H1 (cell line): ENCODE results near the gene CTAGE15. TPM values are rescaled to one million over a fixed set of nuclear protein-coding genes. Genes with fewer than 3 reads are reported as not detected.
"Not testable (repeated sequence)": the region's sequence is repeated elsewhere in the genome, so short reads cannot be mapped to it uniquely, and the experiment has no call there.

Experiments used
- CTCF ChIA-PET: fragments of 300-600 bp; sonication (Branson Sonifier 250); formaldehyde crosslinking; loops from one replicate; lab custom pipeline; 2021; ENCODE audit not compliant: partially characterized antibody; lab: Charles Lee
- POLR2A ChIA-PET: fragments of 300-600 bp; sonication (Branson Sonifier 250); formaldehyde crosslinking; loops from one replicate; lab custom pipeline; 2021; ENCODE audit warnings: inconsistent platforms; ENCODE audit not compliant: partially characterized antibody; lab: Charles Lee
- DNase-seq, 2 experiments: peaks; one replicate each; pipeline versions ENCODE4 v3.0.0 to v3.0.0-alpha.2; 2010 to 2022; ENCODE audit warnings: low spot score in 2 of 2, low read depth in 1 of 2, mixed read lengths in 1 of 2
- FAIRE-seq: peaks from 2 replicates; lab custom pipeline; 2011; peaks lifted over from hg19 to GRCh38; lab: Jason Lieb, UNC
- H2AFZ ChIP-seq: 2 replicates; pipeline ENCODE4 v1.8.1; 2012; ENCODE audit warnings: low read length, inconsistent platforms
- H2AK5ac ChIP-seq: 2 replicates; pipeline ENCODE4 v1.6.1; 2013; ENCODE audit warnings: low read depth, low read length
- H2BK120ac ChIP-seq: replicated peaks from 2 replicates; pipeline ENCODE3; 2013; ENCODE audit warnings: low read depth, low read length, inconsistent platforms
- H2BK12ac ChIP-seq: 2 replicates; pipeline ENCODE4 v1.6.1; 2013; ENCODE audit warnings: low read depth, low read length
- H2BK15ac ChIP-seq: 2 replicates; pipeline ENCODE4 v1.6.1; 2013; ENCODE audit warnings: low read length
- H2BK20ac ChIP-seq: 2 replicates; pipeline ENCODE4 v1.6.1; 2013; ENCODE audit warnings: low read length
- H2BK5ac ChIP-seq: 2 replicates; pipeline ENCODE4 v1.6.1; 2013; ENCODE audit warnings: low read depth, low read length
- H3K14ac ChIP-seq: 2 replicates; pipeline ENCODE4 v1.6.1; 2013; ENCODE audit warnings: inconsistent platforms; ENCODE audit not compliant: insufficient read length
- H3K18ac ChIP-seq: 2 replicates; pipeline ENCODE4 v1.6.1; 2013; ENCODE audit warnings: low read length; ENCODE audit errors: extremely low read depth
- H3K23ac ChIP-seq: 2 replicates; pipeline ENCODE4 v1.6.1; 2013; ENCODE audit warnings: inconsistent platforms; ENCODE audit not compliant: insufficient read length
- H3K23me2 ChIP-seq: 2 replicates; pipeline ENCODE4 v1.6.1; 2013; ENCODE audit warnings: low read depth, low read length
- H3K27ac ChIP-seq: 2 replicates; pipeline ENCODE4 v1.6.1; 2011; ENCODE audit warnings: low read depth, low read length, inconsistent platforms
- H3K27me3 ChIP-seq, 4 experiments: replicated peaks in 1 of 4; 1 replicate in 1 of 4; 2 replicates in 3 of 4; pipeline versions ENCODE4 v1.6.1 to v1.8.1; 2011 to 2013; ENCODE audit warnings: low read length in 3 of 4, mild to moderate bottlenecking in 3 of 4, inconsistent platforms in 2 of 4, mixed read lengths in 2 of 4, moderate library complexity in 1 of 4; ENCODE audit not compliant: control insufficient read depth in 3 of 4, insufficient read depth in 3 of 4; ENCODE audit errors: extremely low read depth in 1 of 4
- H3K36me3 ChIP-seq, 4 experiments: 2 replicates each; pipeline versions ENCODE4 v1.6.1 to v1.8.1; 2011 to 2013; ENCODE audit warnings: mild to moderate bottlenecking in 4 of 4, low read length in 3 of 4, moderate library complexity in 2 of 4, control low read depth in 1 of 4, inconsistent platforms in 1 of 4; ENCODE audit not compliant: insufficient read depth in 4 of 4, control insufficient read depth in 2 of 4
- H3K4ac ChIP-seq: replicated peaks from 2 replicates; pipeline ENCODE3; 2013; ENCODE audit warnings: low read length, low read depth, mixed read lengths, inconsistent platforms; ENCODE audit not compliant: insufficient read length
- H3K4me1 ChIP-seq, 4 experiments: replicated peaks in 1 of 4; 1 replicate in 1 of 4; 2 replicates in 3 of 4; pipeline versions ENCODE4 v1.6.1 to v1.8.1; 2011 to 2013; ENCODE audit warnings: low read length in 3 of 4, inconsistent platforms in 2 of 4, mixed read lengths in 1 of 4; ENCODE audit not compliant: insufficient read depth in 4 of 4, control insufficient read depth in 3 of 4
- H3K4me2 ChIP-seq, 2 experiments: 2 replicates each; pipeline versions ENCODE4 v1.6.1 to v1.8.1; 2011 to 2013; ENCODE audit warnings: low read depth in 2 of 2, low read length in 2 of 2, control low read depth in 1 of 2, inconsistent platforms in 1 of 2, mild to moderate bottlenecking in 1 of 2; ENCODE audit not compliant: insufficient read depth in 1 of 2
- H3K4me3 ChIP-seq, 4 experiments: fragments of 200-600, 300-600 bp in 1 of 4; sonication (generic), shearing (Covaris generic), sonication (Bioruptor Twin) in 1 of 4; 2 replicates each; pipeline versions ENCODE4 v1.5.1 to v1.8.1; 2011 to 2016; ENCODE audit warnings: low read length in 4 of 4, low read depth in 3 of 4, control low read depth in 2 of 4, inconsistent platforms in 2 of 4, mild to moderate bottlenecking in 2 of 4, mixed read lengths in 1 of 4, moderate library complexity in 1 of 4; ENCODE audit not compliant: insufficient read depth in 2 of 4; ENCODE audit errors: extremely low read depth in 1 of 4
- H3K56ac ChIP-seq: replicated peaks from 2 replicates; pipeline ENCODE3; 2013; ENCODE audit warnings: low read depth, mild to moderate bottlenecking, mixed read lengths, low read length, inconsistent platforms; ENCODE audit not compliant: insufficient read length
- H3K79me1 ChIP-seq: 2 replicates; pipeline ENCODE4 v1.6.1; 2013; ENCODE audit warnings: low read depth, low read length, control low read depth
- H3K79me2 ChIP-seq, 2 experiments: 2 replicates each; pipeline versions ENCODE4 v1.6.1 to v1.8.1; 2012 to 2013; ENCODE audit warnings: low read length in 2 of 2, mild to moderate bottlenecking in 2 of 2, inconsistent platforms in 1 of 2; ENCODE audit not compliant: insufficient read depth in 2 of 2, control insufficient read depth in 1 of 2
- H3K9ac ChIP-seq, 4 experiments: replicated peaks in 1 of 4; 1 replicate in 1 of 4; 2 replicates in 3 of 4; pipeline versions ENCODE4 v1.6.1 to v1.8.1; 2011 to 2013; ENCODE audit warnings: low read depth in 3 of 4, low read length in 3 of 4, control low read depth in 2 of 4, mild to moderate bottlenecking in 2 of 4, moderate library complexity in 2 of 4, inconsistent platforms in 1 of 4; ENCODE audit errors: extremely low read depth in 1 of 4
- H3K9me3 ChIP-seq, 2 experiments: 2 replicates each; pipeline versions ENCODE4 v1.6.1 to v1.8.1; 2012 to 2013; ENCODE audit warnings: mild to moderate bottlenecking in 2 of 2, moderate library complexity in 2 of 2, control low read depth in 1 of 2, inconsistent platforms in 1 of 2, low read depth in 1 of 2, low read length in 1 of 2, mixed read lengths in 1 of 2; ENCODE audit not compliant: insufficient read depth in 2 of 2
- H4K20me1 ChIP-seq, 2 experiments: replicated peaks in 1 of 2; 2 replicates each; pipeline versions ENCODE3 to v1.8.1; 2011 to 2013; ENCODE audit warnings: inconsistent platforms in 2 of 2, low read length in 2 of 2, mild to moderate bottlenecking in 1 of 2; ENCODE audit not compliant: insufficient read depth in 2 of 2, control insufficient read depth in 1 of 2
- H4K5ac ChIP-seq: 2 replicates; pipeline ENCODE4 v1.6.1; 2013; ENCODE audit warnings: low read length, low read depth, mixed read lengths, inconsistent platforms; ENCODE audit not compliant: insufficient read length
- H4K8ac ChIP-seq: 2 replicates; pipeline ENCODE4 v1.8.0; 2013; ENCODE audit warnings: mild to moderate bottlenecking, moderate library complexity, low read length, inconsistent platforms; ENCODE audit not compliant: insufficient read depth; ENCODE audit errors: extremely low read depth
- H4K91ac ChIP-seq: replicated peaks from 2 replicates; pipeline ENCODE3; 2013; ENCODE audit warnings: low read length, mixed read lengths, inconsistent platforms; ENCODE audit not compliant: insufficient read length
- WGBS, 2 experiments: shearing (Covaris generic) in 1 of 2; methylation state at CpG; one replicate each; pipeline versions ENCODE4 v1.1.6 to v1.1.7; 2013 to 2015; ENCODE audit warnings: low lambda C conversion rate in 2 of 2, mixed read lengths in 2 of 2, inconsistent platforms in 1 of 2, low coverage in 1 of 2, missing lambda C conversion rate in 1 of 2; ENCODE audit not compliant: insufficient replicate concordance in 2 of 2, insufficient coverage in 1 of 2, insufficient read length in 1 of 2; ENCODE audit errors: extremely low coverage in 1 of 2, missing lambda C conversion rate in 1 of 2; 5-methylcytosine and 5-hydroxymethylcytosine counted together
- polyA plus RNA-seq, 7 experiments: library from polyadenylated mRNA; depleted of rRNA in 3 of 7; stranded (reverse) in 5 of 7; unstranded in 2 of 7; fragments of >200 nt in 5 of 7; fragments of 200-250 nt in 2 of 7; gene quantifications; 1 replicate in 5 of 7; 2 replicates in 1 of 7; 4 replicates in 1 of 7; pipeline versions ENCODE4 v1.2.1 to v1.2.3, GENCODE V29; 2011 to 2013; ENCODE audit warnings: missing spikeins in 2 of 7, mixed read lengths in 2 of 7
- small RNA-seq: library from polyadenylated mRNA; stranded (forward); fragments of <200 nt; extraction: miRNeasy Mini kit (QIAGEN cat#:217004); gene quantifications from one replicate; pipeline ENCODE3, GENCODE V24; 2013; ENCODE audit not compliant: insufficient read depth
- total RNA-seq: library from RNA; stranded (reverse); fragmentation: NEBNext Ultra II Directional; extraction: Animal tissue kit (Norgen Biotek cat#: 25700); gene quantifications from 2 replicates; pipeline ENCODE4 v1.2.1, GENCODE V29; 2021

Gene CTAGE15
- total and polyA plus RNA-seq, 2 of the 8 experiments (the other 6 are each of a cell fraction or from before 2014, with no cell fraction given), result 0.06 to 0.86 TPM

DNA sequence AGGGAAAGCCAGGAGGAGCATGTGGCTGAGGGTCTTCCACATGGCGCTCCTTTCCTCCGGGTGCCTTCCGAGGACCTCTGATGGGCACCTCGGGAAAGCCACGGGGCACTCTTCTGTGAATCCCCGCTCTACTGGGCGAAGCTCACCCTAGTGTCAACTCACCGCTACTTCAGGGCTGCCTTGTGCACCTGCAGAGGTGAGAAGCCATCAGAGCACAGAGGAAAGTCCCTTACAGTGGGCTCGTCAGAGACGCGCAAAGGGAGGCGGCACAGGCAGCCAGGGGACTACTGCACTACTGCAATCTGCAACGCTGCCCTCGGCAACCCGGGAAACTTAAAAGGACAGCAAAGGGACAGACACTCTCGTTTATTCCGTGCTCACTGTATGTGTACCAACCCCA lies 50.5 kb downstream of the CTAGE15 start:
- H3K14ac ChIP-seq, H3K23ac ChIP-seq, H2BK20ac ChIP-seq, CTCF ChIA-PET, H2BK15ac ChIP-seq, H3K79me1 ChIP-seq, H3K56ac ChIP-seq, H3K4me3 ChIP-seq, H2BK5ac ChIP-seq, H2BK120ac ChIP-seq, H3K27ac ChIP-seq, H4K8ac ChIP-seq, POLR2A ChIA-PET, H4K5ac ChIP-seq, H2BK12ac ChIP-seq, H3K4ac ChIP-seq, DNase-seq, H3K27me3 ChIP-seq, H3K9ac ChIP-seq, H3K23me2 ChIP-seq, H3K9me3 ChIP-seq, H2AK5ac ChIP-seq, H3K4me1 ChIP-seq, H4K20me1 ChIP-seq, H4K91ac ChIP-seq, H3K36me3 ChIP-seq, H3K79me2 ChIP-seq, H3K4me2 ChIP-seq, H3K18ac ChIP-seq, H2AFZ ChIP-seq, FAIRE-seq: not testable (repeated sequence)
- no CpG with 5 or more reads among the region's 17 CpGs for WGBS, 2 experiments

Small RNAs within 50 kb of the gene (small RNA-seq; reads per million reads assigned to genes)
- gene AC073264.2, result not detected
- gene RNU6-162P, result not detected

Other genes starting within 250 kb of the CTAGE15 start
- 35.5 and 38.2 TPM in 2 replicates for gene FAM131B, start 209.1 kb upstream of the CTAGE15 start, total RNA-seq
- 23.1 and 28.8 TPM in 2 replicates for gene FAM131B, start 209.1 kb upstream of the CTAGE15 start, polyA plus RNA-seq (2011; rRNA removed)
- 159 and 174 TPM in 2 replicates for gene ZYX, start 190.5 kb upstream of the CTAGE15 start, total RNA-seq
- 40.6 and 77.9 TPM in 2 replicates for gene ZYX, start 190.5 kb upstream of the CTAGE15 start, polyA plus RNA-seq (2011; rRNA removed)
- 133 and 139 TPM in 2 replicates for gene EPHA1, start 162.9 kb upstream of the CTAGE15 start, total RNA-seq
- gene EPHA1, start 162.9 kb upstream of the CTAGE15 start, polyA plus RNA-seq (2011; rRNA removed), result 86.5 and 113 TPM in 2 replicates
- gene TAS2R60, start 128.3 kb upstream of the CTAGE15 start, total RNA-seq, result 0.32 and 0.46 TPM in 2 replicates
- gene TAS2R60, start 128.3 kb upstream of the CTAGE15 start, polyA plus RNA-seq (2011; rRNA removed), result 0.13 and 0.15 TPM in 2 replicates
- not detected in 2 replicates for gene TAS2R41, start 93.9 kb upstream of the CTAGE15 start, total RNA-seq
- gene TAS2R41, start 93.9 kb upstream of the CTAGE15 start, polyA plus RNA-seq (2011; rRNA removed), result 0.12 TPM in 1 of 2 replicates, not detected in the other
- gene TCAF2, start 49.2 kb downstream of the CTAGE15 start, total RNA-seq, result 0.20 and 0.31 TPM in 2 replicates
- gene TCAF2, start 49.2 kb downstream of the CTAGE15 start, polyA plus RNA-seq (2011; rRNA removed), result 0.06 and 0.08 TPM in 2 replicates
- gene CTAGE6, start 185.9 kb downstream of the CTAGE15 start, total RNA-seq, result 0.13 TPM in 1 of 2 replicates, not detected in the other
- gene CTAGE6, start 185.9 kb downstream of the CTAGE15 start, polyA plus RNA-seq (2011; rRNA removed), result 0.06 TPM in 1 of 2 replicates, not detected in the other